Fibroblast of mammary gland (primary cell): ENCODE data around the gene TRIM28.
A peak's percentile ranks its signal among the peaks of the same experiment; 100 is the strongest.
"Not testable (repeated sequence)": the region's sequence is repeated elsewhere in the genome, so short reads cannot be mapped to it uniquely, and the experiment has no call there.

Experiments used
- DNase-seq: peaks from one replicate; pipeline ENCODE4 v3.0.0-alpha.2; 2010; ENCODE audit warnings: low read depth
- H3K4me3 ChIP-seq: 2 replicates; pipeline ENCODE4 v1.5.1; 2011; ENCODE audit warnings: low read depth, mild to moderate bottlenecking, low read length, moderate library complexity; ENCODE audit not compliant: control insufficient read depth
- TF ChIP-seq, protein P1 (sequence below): conservative IDR thresholded peaks from 2 replicates; pipeline ENCODE4 v1.5.1; 2011; ENCODE audit warnings: low read depth, low read length, inconsistent platforms; ENCODE audit not compliant: control insufficient read depth, insufficient read depth

The TRIM28 gene

GRCh38 chr19:58571575-58571947, 27.7 kb downstream of the TRIM28 start:
- TF ChIP-seq, protein P1, sequence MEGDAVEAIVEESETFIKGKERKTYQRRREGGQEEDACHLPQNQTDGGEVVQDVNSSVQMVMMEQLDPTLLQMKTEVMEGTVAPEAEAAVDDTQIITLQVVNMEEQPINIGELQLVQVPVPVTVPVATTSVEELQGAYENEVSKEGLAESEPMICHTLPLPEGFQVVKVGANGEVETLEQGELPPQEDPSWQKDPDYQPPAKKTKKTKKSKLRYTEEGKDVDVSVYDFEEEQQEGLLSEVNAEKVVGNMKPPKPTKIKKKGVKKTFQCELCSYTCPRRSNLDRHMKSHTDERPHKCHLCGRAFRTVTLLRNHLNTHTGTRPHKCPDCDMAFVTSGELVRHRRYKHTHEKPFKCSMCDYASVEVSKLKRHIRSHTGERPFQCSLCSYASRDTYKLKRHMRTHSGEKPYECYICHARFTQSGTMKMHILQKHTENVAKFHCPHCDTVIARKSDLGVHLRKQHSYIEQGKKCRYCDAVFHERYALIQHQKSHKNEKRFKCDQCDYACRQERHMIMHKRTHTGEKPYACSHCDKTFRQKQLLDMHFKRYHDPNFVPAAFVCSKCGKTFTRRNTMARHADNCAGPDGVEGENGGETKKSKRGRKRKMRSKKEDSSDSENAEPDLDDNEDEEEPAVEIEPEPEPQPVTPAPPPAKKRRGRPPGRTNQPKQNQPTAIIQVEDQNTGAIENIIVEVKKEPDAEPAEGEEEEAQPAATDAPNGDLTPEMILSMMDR = no peak
- no peak overlapping the region for H3K4me3 ChIP-seq

DNA sequence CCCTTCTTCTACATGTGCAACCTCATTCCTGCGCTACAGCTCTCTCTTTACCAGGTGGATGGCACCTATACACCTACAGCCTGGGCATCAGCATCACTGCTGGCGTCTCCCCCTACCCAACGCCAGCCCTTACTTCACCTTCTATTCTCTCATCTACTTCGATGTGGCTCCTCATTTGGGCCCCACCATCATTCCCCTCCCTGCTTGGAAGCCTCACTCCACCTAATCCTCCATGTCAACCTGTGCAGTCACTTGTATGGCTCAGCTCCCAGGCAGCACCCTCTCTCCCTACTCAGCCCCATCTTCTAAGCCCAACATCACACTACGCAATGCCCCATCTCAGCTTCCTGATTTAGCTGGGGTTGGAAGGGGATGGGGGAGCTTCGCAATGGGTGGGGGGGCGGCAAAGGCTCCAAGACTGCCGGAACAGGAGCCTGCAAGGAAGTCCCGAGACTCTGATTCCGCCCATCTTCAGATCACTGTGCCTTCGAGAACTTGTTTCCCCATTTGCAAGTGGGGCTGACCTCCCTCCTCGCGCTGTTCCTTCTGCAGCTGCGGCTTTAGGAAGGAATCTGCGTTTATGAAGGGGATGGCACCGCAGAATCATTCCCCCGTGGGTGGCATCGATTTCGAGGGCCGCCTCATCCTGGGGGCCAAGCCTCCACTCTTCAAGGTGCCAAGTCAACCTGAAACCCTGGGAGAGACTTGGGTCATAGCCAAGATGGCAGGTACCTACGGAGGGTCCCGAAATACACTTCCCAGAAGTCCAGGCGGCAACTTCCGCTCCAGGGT, 28.4 kb downstream of the TRIM28 start:
- TF ChIP-seq, protein P1 = no peak
- DNase-seq = no peak
- peak overlapping the region; percentile 92 for H3K4me3 ChIP-seq

More at GRCh38 chr19:58571575-58571947, 27.7 kb downstream of the TRIM28 start:
- no peak for DNase-seq

DNA sequence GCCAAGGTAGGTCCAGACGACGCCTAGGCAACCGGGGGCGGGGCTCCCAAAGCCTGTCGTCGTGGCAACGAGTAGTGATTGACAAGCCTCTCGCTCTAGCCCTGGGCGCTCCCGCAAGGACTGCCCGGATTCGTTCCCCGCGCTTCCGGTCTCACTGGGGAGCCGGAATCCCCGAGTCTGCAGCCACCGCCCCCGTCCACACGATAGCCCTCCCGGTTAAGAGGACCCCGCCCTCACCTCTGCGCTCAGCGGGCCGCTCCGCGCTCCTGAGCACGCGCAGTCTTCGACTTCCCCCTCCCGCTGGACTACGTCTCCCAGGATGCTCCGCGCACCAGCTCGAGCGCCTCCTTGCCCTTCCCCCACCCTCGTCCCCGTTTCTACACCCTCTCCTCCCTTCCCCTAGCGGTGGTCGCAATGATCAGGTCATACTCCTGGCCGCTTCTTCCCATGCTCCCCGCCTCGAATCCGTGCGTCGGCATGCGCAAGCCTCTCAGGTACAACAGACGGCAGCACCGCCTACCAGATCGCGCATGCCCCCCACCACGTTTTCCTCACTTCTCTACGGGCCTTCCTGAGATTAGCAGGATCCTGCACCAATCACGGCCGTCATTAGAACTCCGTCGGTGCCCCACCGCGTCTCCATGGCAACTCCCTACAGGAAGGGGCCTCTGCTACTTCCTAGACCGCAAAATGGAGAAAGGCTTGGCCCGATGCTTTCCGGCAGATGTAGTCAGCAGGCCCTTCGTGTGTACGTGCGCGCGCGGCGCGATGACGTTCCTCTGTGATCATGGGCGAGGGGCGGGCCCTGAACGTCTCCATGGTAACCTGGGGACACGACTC, 29.2 kb downstream of the TRIM28 start, which contains the start of gene MZF1:
Gene MZF1, minus strand, starts transcription at position 518 of the 840 bp plus-strand sequence. CDS start 1,946 bp downstream, outside the sequence.
- TF ChIP-seq, protein P1 = no peak
- H3K4me3 ChIP-seq = peak within 1 kb of the TSS; percentile 92
- DNase-seq = peak; percentile 100

DNA sequence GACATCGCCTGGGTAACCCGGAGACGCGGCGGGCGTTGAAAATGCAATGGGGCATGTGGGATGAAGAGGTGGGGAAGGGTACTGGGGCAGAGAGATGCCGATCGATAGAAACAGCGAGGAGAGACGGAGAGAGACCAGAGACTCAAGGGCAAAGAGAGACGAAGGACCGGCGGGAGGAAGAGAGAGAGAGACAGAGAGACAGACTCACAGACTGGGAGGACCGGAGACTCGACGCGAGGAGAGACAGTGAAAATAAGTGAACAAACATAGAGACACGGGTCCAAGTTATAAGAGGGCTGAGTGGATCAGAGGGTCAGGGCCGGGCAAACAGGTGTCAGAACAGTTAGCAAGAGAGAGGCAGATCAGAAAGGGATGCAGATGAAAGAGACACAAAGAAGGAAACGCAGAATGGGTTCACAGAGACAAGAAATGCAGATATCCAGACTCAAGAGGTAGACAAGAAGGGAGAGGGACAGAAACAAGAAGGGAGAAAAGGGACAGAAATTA, 29.8 kb downstream of the TRIM28 start:
- no peak for DNase-seq
- TF ChIP-seq, protein P1 = no peak
- H3K4me3 ChIP-seq = peak overlapping the region; percentile 92

GRCh38 chr19:58575183-58576041, 31.5 kb downstream of the TRIM28 start:
- H3K4me3 ChIP-seq = peak overlapping the region; percentile 83
- TF ChIP-seq, protein P1 = no peak
- peak; percentile 87 for DNase-seq

- DNase-seq, H3K4me3 ChIP-seq: not testable (repeated sequence)
Observed at GRCh38 chr19:58577581-58577980, 33.7 kb downstream of the TRIM28 start.
